Measurements from ENCODE around the gene METTL4.

The METTL4 gene

GRCh38 chr18:2515908-2516625 lies 55.2 kb downstream of the METTL4 start:
- DNase-seq: peak; percentile 5

GRCh38 chr18:2515171-2515787 lies 56.0 kb downstream of the METTL4 start:
- no peak for DNase-seq

- DNase-seq: no peak
These were observed 57.7 kb downstream of the METTL4 start for GRCh38 chr18:2513616-2514015.

- DNase-seq: no peak
These were observed 59.2 kb downstream of the METTL4 start for GRCh38 chr18:2512059-2512458.

- DNase-seq: no peak
These were observed 59.9 kb downstream of the METTL4 start for GRCh38 chr18:2511451-2511850.

GRCh38 chr18:2510416-2510815 lies 60.9 kb downstream of the METTL4 start:
- no peak for DNase-seq

GRCh38 chr18:2508678-2509077 lies 62.6 kb downstream of the METTL4 start:
- no peak for DNase-seq

GRCh38 chr18:2508155-2508554 lies 63.1 kb downstream of the METTL4 start:
- DNase-seq: no peak

- DNase-seq: no peak
These were observed 66.7 kb downstream of the METTL4 start for GRCh38 chr18:2504642-2505041.

GRCh38 chr18:2502880-2503279 lies 68.4 kb downstream of the METTL4 start:
- DNase-seq: no peak

GRCh38 chr18:2502394-2502793 lies 68.9 kb downstream of the METTL4 start:
- DNase-seq: no peak

GRCh38 chr18:2497797-2498196 lies 73.5 kb downstream of the METTL4 start:
- DNase-seq: no peak

GRCh38 chr18:2495381-2495780 lies 75.9 kb downstream of the METTL4 start:
- no peak for DNase-seq

GRCh38 chr18:2494921-2495320 lies 76.4 kb downstream of the METTL4 start:
- DNase-seq: no peak

All from hematopoietic multipotent progenitor cell treated with erythropoietin and hydrocortisone succinate and interleukin-3 and kit ligand, for 6 days (in vitro differentiated cells).